Iris pigment epithelial cell (primary cell): ENCODE data around the gene FYB2.
A peak's percentile ranks its signal among the peaks of the same experiment; 100 is the strongest.

ENCODE experiments used
- DNase-seq: peaks from one replicate; pipeline ENCODE4 v3.0.0-alpha.2; 2011; ENCODE audit warnings: low read depth

FYB2 gene

GRCh38 chr1:56819387-56819899, at the start of gene FYB2:
TSS of gene FYB2 (minus strand) at chr1:56819404. CDS start at chr1:56819290, 114 bp downstream.
- DNase-seq = no peak

- DNase-seq = no peak
Observed at GRCh38 chr1:56868761-56869160, 49.6 kb upstream of the FYB2 start.

GRCh38 chr1:56867491-56867890, 48.3 kb upstream of the FYB2 start:
- no peak for DNase-seq

GRCh38 chr1:56866656-56867055, 47.5 kb upstream of the FYB2 start:
- peak; percentile 36 for DNase-seq

- DNase-seq = no peak
Observed at GRCh38 chr1:56864430-56864829, 45.2 kb upstream of the FYB2 start.

GRCh38 chr1:56863265-56863992, 44.2 kb upstream of the FYB2 start:
- DNase-seq = no peak

- DNase-seq = no peak
Observed at GRCh38 chr1:56859287-56859686, 40.1 kb upstream of the FYB2 start.

GRCh38 chr1:56856186-56856585, 37.0 kb upstream of the FYB2 start:
- no peak for DNase-seq

- DNase-seq = no peak
Observed at GRCh38 chr1:56855190-56855589, 36.0 kb upstream of the FYB2 start.

- DNase-seq = no peak
Observed at GRCh38 chr1:56854521-56855099, 35.4 kb upstream of the FYB2 start, which contains the start of gene C8A. TSS of gene C8A (plus strand) at chr1:56854797. CDS start at chr1:56854902, 105 bp downstream.

- DNase-seq = no peak
Observed at GRCh38 chr1:56852476-56852875, 33.3 kb upstream of the FYB2 start.

GRCh38 chr1:56850922-56851321, 31.7 kb upstream of the FYB2 start:
- DNase-seq = no peak

GRCh38 chr1:56850411-56850810, 31.2 kb upstream of the FYB2 start:
- DNase-seq = no peak

- DNase-seq = no peak
Observed at GRCh38 chr1:56849750-56850149, 30.5 kb upstream of the FYB2 start.

GRCh38 chr1:56845343-56845742, 26.1 kb upstream of the FYB2 start:
- no peak for DNase-seq

GRCh38 chr1:56844545-56845136, 25.4 kb upstream of the FYB2 start:
- no peak for DNase-seq

- DNase-seq = no peak
Observed at GRCh38 chr1:56843544-56843943, 24.3 kb upstream of the FYB2 start.

- peak; percentile 83 for DNase-seq
Observed at GRCh38 chr1:56838759-56839158, 19.6 kb upstream of the FYB2 start.

- peak; percentile 17 for DNase-seq
Observed at GRCh38 chr1:56837244-56837939, 18.2 kb upstream of the FYB2 start.

GRCh38 chr1:56836359-56836758, 17.2 kb upstream of the FYB2 start:
- DNase-seq = no peak

- no peak for DNase-seq
Observed at GRCh38 chr1:56835657-56836056, 16.5 kb upstream of the FYB2 start.

- DNase-seq = no peak
Observed at GRCh38 chr1:56834137-56834900, 15.1 kb upstream of the FYB2 start.
